DOHH2 (cell line): ENCODE measurements around the gene ZNF335.

Experiments used
- H3F3A ChIP-seq: fragments of 200-600 bp; sonication (generic), shearing (Covaris generic); 2 replicates; pipeline ENCODE4 v1.6.0; 2016; ENCODE audit warnings: antibody characterized with exemption, mild to moderate bottlenecking; ENCODE audit not compliant: control insufficient read depth, insufficient read depth
- H3K27ac ChIP-seq: fragments of 200-600 bp; sonication (generic); 2 replicates; pipeline ENCODE4 v1.5.1; 2014; ENCODE audit warnings: low read depth, mild to moderate bottlenecking, low read length, moderate library complexity
- H3K27me3 ChIP-seq: fragments of 200-600 bp; sonication (generic); 2 replicates; pipeline ENCODE4 v1.6.1; 2014; ENCODE audit warnings: mild to moderate bottlenecking, low read length, mixed read lengths; ENCODE audit not compliant: control insufficient read depth
- H3K36me3 ChIP-seq: fragments of 200-600 bp; sonication (generic); 2 replicates; pipeline ENCODE4 v1.6.1; 2014; ENCODE audit warnings: mild to moderate bottlenecking, low read length, moderate library complexity, mixed read lengths; ENCODE audit not compliant: control insufficient read depth
- H3K4me1 ChIP-seq: fragments of 200-600 bp; sonication (generic); 2 replicates; pipeline ENCODE4 v1.6.1; 2014; ENCODE audit warnings: mild to moderate bottlenecking, low read length, mixed read lengths; ENCODE audit not compliant: control insufficient read depth
- H3K4me2 ChIP-seq: fragments of 200-600 bp; sonication (generic); 2 replicates; pipeline ENCODE4 v1.6.0; 2014; ENCODE audit warnings: mild to moderate bottlenecking, low read length, moderate library complexity
- H3K4me3 ChIP-seq: fragments of 200-600 bp; sonication (generic); 2 replicates; pipeline ENCODE4 v1.5.1; 2014; ENCODE audit warnings: mild to moderate bottlenecking, low read length, mixed read lengths
- H3K79me2 ChIP-seq: fragments of 200-600 bp; sonication (generic); 2 replicates; pipeline ENCODE4 v1.6.1; 2014; ENCODE audit warnings: mild to moderate bottlenecking, low read length, mixed read lengths; ENCODE audit not compliant: control insufficient read depth
- H3K9me2 ChIP-seq: fragments of 200-600 bp; sonication (generic); replicated peaks from 2 replicates; pipeline ENCODE4 v1.6.1; 2014; ENCODE audit warnings: mild to moderate bottlenecking, low read length, mixed read lengths; ENCODE audit not compliant: control insufficient read depth
- H3K9me3 ChIP-seq: fragments of 200-600 bp; sonication (generic); 2 replicates; pipeline ENCODE4 v1.6.1; 2014; ENCODE audit warnings: antibody characterized with exemption, low read length, mixed read lengths; ENCODE audit not compliant: control insufficient read depth, insufficient read depth
- H4K20me1 ChIP-seq: fragments of 200-600 bp; sonication (generic); 2 replicates; pipeline ENCODE4 v1.6.0; 2014; ENCODE audit warnings: low read depth, mild to moderate bottlenecking, antibody characterized with exemption, low read length, moderate library complexity; ENCODE audit not compliant: control insufficient read depth, insufficient read depth
- EZH2phosphoT487 ChIP-seq: fragments of 200-600 bp; sonication (generic); IDR thresholded peaks from 2 replicates; pipeline ENCODE4 v1.6.1; 2017; ENCODE audit warnings: borderline replicate concordance, mild to moderate bottlenecking, antibody characterized with exemption, low read length, moderate library complexity, mixed read lengths
- TF ChIP-seq, protein P1 (sequence below): fragments of 200-600 bp; sonication (generic); IDR thresholded peaks from one replicate; pipeline ENCODE4 v1.5.1; 2014; ENCODE audit warnings: antibody characterized with exemption, mild to moderate bottlenecking, low read depth, low read length; ENCODE audit not compliant: poor library complexity, severe bottlenecking

The ZNF335 gene

GRCh38 chr20:45981261-45981660 lies 9.3 kb upstream of the ZNF335 start:
- TF ChIP-seq, protein P1, sequence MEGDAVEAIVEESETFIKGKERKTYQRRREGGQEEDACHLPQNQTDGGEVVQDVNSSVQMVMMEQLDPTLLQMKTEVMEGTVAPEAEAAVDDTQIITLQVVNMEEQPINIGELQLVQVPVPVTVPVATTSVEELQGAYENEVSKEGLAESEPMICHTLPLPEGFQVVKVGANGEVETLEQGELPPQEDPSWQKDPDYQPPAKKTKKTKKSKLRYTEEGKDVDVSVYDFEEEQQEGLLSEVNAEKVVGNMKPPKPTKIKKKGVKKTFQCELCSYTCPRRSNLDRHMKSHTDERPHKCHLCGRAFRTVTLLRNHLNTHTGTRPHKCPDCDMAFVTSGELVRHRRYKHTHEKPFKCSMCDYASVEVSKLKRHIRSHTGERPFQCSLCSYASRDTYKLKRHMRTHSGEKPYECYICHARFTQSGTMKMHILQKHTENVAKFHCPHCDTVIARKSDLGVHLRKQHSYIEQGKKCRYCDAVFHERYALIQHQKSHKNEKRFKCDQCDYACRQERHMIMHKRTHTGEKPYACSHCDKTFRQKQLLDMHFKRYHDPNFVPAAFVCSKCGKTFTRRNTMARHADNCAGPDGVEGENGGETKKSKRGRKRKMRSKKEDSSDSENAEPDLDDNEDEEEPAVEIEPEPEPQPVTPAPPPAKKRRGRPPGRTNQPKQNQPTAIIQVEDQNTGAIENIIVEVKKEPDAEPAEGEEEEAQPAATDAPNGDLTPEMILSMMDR, result no peak
- no peak for TF ChIP-seq EZH2phosphoT487
- Histone ChIP-seq H3K79me2 (no peaks in the 10 kb centered on the region), H3K36me3 (no peaks in the 10 kb centered on the region), H3K9me3 (no peaks in the 10 kb centered on the region), H3K4me3 (no peak overlapping the region), H3K4me2 (no peak overlapping the region), H3K27me3 (peaks cover 7% of the 10 kb centered on the region), H3K4me1 (no peaks in the 10 kb centered on the region), H3K27ac (no peak overlapping the region), H3K9me2 (no peaks in the 10 kb centered on the region), H3F3A (no peaks in the 10 kb centered on the region), H4K20me1 (no peaks in the 10 kb centered on the region)

- Histone ChIP-seq H3K27me3 (peaks cover 5% of the 10 kb centered on the region), H3K4me2 (no peak overlapping the region), H3K27ac (no peak overlapping the region), H3K79me2 (peaks cover 5% of the 10 kb centered on the region), H3K4me1 (peaks cover 8% of the 10 kb centered on the region), H3K9me2 (no peaks in the 10 kb centered on the region), H3F3A (no peaks in the 10 kb centered on the region), H3K36me3 (peaks cover 5% of the 10 kb centered on the region), H3K9me3 (no peaks in the 10 kb centered on the region), H4K20me1 (no peaks in the 10 kb centered on the region), H3K4me3 (no peak overlapping the region)
- TF ChIP-seq, protein P1, result no peak
- no peak for TF ChIP-seq EZH2phosphoT487
Observed at GRCh38 chr20:45976086-45976485, 4.1 kb upstream of the ZNF335 start.

- Histone ChIP-seq H3K9me2 (no peaks in the 10 kb centered on the region), H3K36me3 (peaks cover 5% of the 10 kb centered on the region), H4K20me1 (no peaks in the 10 kb centered on the region), H3F3A (peaks cover 3% of the 10 kb centered on the region), H3K79me2 (peaks cover 9% of the 10 kb centered on the region), H3K4me1 (peaks cover 10% of the 10 kb centered on the region), H3K9me3 (no peaks in the 10 kb centered on the region), H3K4me3 (no peak overlapping the region), H3K4me2 (no peak overlapping the region), H3K27me3 (peaks cover 5% of the 10 kb centered on the region), H3K27ac (no peak overlapping the region)
- TF ChIP-seq, protein P1, result no peak
- TF ChIP-seq EZH2phosphoT487, result no peak
Observed at GRCh38 chr20:45975686-45976085, 3.7 kb upstream of the ZNF335 start.
